Smooth muscle cell (in vitro differentiated cells): ENCODE measurements around the gene PABPN1. TPM values are rescaled to one million over a fixed set of nuclear protein-coding genes. Genes with fewer than 3 reads are reported as not detected.
A peak's percentile ranks its signal among the peaks of the same experiment; 100 is the strongest.
"Not testable (repeated sequence)": the region's sequence is repeated elsewhere in the genome, so short reads cannot be mapped to it uniquely, and the experiment has no call there.

Source experiments
- DNase-seq: peaks from one replicate; lab custom pipeline; 2025; ENCODE audit not compliant: unreplicated experiment; lab: John Stamatoyannopoulos, UW
- H2AFZ ChIP-seq: fragments of 200-600 bp; sonication (generic); 2 replicates; pipeline ENCODE4 v1.6.0; 2016; ENCODE audit warnings: antibody characterized with exemption, low read depth, mild to moderate bottlenecking
- H3F3A ChIP-seq: fragments of 200-600 bp; sonication (generic); 2 replicates; pipeline ENCODE4 v1.6.0; 2017; ENCODE audit warnings: antibody characterized with exemption, low read depth
- H3K27ac ChIP-seq: fragments of 200-600 bp; sonication (generic); 2 replicates; pipeline ENCODE4 v1.5.1; 2016; ENCODE audit warnings: low read depth, mild to moderate bottlenecking
- H3K27me3 ChIP-seq: fragments of 200-600 bp; sonication (generic); 2 replicates; pipeline ENCODE4 v1.6.1; 2016; ENCODE audit warnings: low read depth, mild to moderate bottlenecking
- H3K36me3 ChIP-seq: fragments of 200-600 bp; sonication (generic); 2 replicates; pipeline ENCODE4 v1.5.1; 2016; ENCODE audit warnings: low read depth
- H3K4me1 ChIP-seq: fragments of 200-600 bp; sonication (generic); 2 replicates; pipeline ENCODE4 v1.5.1; 2016; ENCODE audit warnings: low read depth
- H3K4me2 ChIP-seq: fragments of 200-600 bp; sonication (generic); 2 replicates; pipeline ENCODE4 v1.6.0; 2016; ENCODE audit warnings: mild to moderate bottlenecking
- H3K4me3 ChIP-seq: fragments of 200-600 bp; sonication (generic); 2 replicates; pipeline ENCODE4 v1.5.1; 2016; ENCODE audit warnings: mild to moderate bottlenecking
- H3K79me2 ChIP-seq: fragments of 200-600 bp; sonication (generic); 2 replicates; pipeline ENCODE4 v1.6.0; 2016; ENCODE audit warnings: low read depth, mild to moderate bottlenecking
- H3K9ac ChIP-seq: fragments of 200-600 bp; sonication (generic); 2 replicates; pipeline ENCODE4 v1.6.0; 2016; ENCODE audit warnings: low read depth
- H3K9me3 ChIP-seq: fragments of 200-600 bp; sonication (generic); replicated peaks from 2 replicates; pipeline ENCODE4 v1.5.1; 2016; ENCODE audit warnings: low read depth
- H4K20me1 ChIP-seq: fragments of 200-600 bp; sonication (generic); 2 replicates; pipeline ENCODE4 v1.6.0; 2016; ENCODE audit warnings: low read depth
- WGBS: methylation state at CpG from one replicate; pipeline ENCODE4 v1.1.7; 2016; ENCODE audit warnings: low lambda C conversion rate; 5-methylcytosine and 5-hydroxymethylcytosine counted together
- polyA plus RNA-seq: library from polyadenylated mRNA; unstranded; fragments of >200 nt; fragmentation: Nextera tagmentation; extraction: Ambion mirVana; gene quantifications from 2 replicates; pipeline ENCODE4 v1.2.1, GENCODE V29; 2016
- total RNA-seq: library from RNA; depleted of rRNA; stranded (reverse); fragments of >200 nt; gene quantifications from 2 replicates; pipeline ENCODE4 v1.2.3, GENCODE V29; 2014
- TF ChIP-seq, protein P1 (sequence below): fragments of 200-600 bp; sonication (generic); IDR thresholded peaks from 2 replicates; pipeline ENCODE4 v1.5.1; 2017; ENCODE audit warnings: borderline replicate concordance, mild to moderate bottlenecking, antibody characterized with exemption; ENCODE audit not compliant: insufficient read depth, poor library complexity, severe bottlenecking

The PABPN1 gene
- total and polyA plus RNA-seq, 2 experiments from 2014 or later = 48.3 to 139 TPM

DNA sequence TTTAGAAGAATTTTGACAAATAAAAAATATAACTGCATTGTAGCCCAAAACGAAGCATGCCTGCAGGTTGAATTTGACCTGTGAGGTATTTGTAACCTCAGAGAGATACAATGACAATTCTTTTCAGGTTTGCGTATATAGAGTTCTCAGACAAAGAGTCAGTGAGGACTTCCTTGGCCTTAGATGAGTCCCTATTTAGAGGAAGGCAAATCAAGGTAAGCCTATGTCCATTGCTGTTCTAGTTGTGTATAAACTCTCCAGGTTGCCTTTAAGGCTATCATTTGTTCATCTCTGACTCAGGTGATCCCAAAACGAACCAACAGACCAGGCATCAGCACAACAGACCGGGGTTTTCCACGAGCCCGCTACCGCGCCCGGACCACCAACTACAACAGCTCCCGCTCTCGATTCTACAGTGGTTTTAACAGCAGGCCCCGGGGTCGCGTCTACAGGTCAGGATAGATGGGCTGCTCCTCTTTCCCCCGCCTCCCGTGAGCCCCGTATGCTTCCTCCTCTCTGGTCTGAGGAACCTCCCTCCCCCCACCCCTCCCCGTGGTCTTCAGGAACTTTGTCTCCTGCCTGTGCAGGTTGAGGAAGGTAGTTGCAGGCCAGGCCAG is 2.7 kb downstream of the PABPN1 start:
- H3K79me2 ChIP-seq = peaks cover 25% of the 10 kb centered on the region
- peaks cover 50% of the 10 kb centered on the region for H3F3A ChIP-seq
- no peak for DNase-seq
- H4K20me1 ChIP-seq = peaks cover 33% of the 10 kb centered on the region
- 96% methylated on average over 18 of the region's 18 CpGs for WGBS
- no peak overlapping the region for H3K4me2 ChIP-seq
- no peaks in the 10 kb centered on the region for H3K36me3 ChIP-seq
- no peak overlapping the region for H2AFZ ChIP-seq
- peak overlapping the region; percentile 92 for H3K4me3 ChIP-seq
- H3K9ac ChIP-seq = no peak overlapping the region
- H3K27me3 ChIP-seq = no peaks in the 10 kb centered on the region
- H3K4me1 ChIP-seq = peaks cover 19% of the 10 kb centered on the region
- peak overlapping the region; percentile 98 for H3K27ac ChIP-seq
- TF ChIP-seq, protein P1, sequence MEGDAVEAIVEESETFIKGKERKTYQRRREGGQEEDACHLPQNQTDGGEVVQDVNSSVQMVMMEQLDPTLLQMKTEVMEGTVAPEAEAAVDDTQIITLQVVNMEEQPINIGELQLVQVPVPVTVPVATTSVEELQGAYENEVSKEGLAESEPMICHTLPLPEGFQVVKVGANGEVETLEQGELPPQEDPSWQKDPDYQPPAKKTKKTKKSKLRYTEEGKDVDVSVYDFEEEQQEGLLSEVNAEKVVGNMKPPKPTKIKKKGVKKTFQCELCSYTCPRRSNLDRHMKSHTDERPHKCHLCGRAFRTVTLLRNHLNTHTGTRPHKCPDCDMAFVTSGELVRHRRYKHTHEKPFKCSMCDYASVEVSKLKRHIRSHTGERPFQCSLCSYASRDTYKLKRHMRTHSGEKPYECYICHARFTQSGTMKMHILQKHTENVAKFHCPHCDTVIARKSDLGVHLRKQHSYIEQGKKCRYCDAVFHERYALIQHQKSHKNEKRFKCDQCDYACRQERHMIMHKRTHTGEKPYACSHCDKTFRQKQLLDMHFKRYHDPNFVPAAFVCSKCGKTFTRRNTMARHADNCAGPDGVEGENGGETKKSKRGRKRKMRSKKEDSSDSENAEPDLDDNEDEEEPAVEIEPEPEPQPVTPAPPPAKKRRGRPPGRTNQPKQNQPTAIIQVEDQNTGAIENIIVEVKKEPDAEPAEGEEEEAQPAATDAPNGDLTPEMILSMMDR = no peak
- H3K9me3 ChIP-seq = no peaks in the 10 kb centered on the region

DNA sequence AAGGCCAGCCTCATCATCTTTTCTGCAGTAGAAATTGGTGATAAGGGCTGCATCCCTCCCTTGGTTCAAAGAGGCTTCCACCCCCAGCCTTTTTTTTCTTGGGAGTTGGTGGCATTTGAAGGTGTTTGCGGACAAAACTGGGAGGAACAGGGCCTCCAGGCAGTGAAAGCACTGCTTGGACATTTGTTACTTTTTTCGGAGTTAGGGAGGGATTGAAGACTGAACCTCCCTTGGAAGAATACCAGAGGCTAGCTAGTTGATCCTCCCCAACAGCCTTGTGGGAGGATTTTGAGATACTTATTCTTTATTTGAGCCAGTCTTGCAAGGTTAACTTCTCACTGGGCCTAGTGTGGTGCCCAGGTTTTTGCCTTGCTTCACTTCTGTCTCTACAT is 3.2 kb downstream of the PABPN1 start:
- TF ChIP-seq, protein P1 = no peak
- peaks cover 46% of the 10 kb centered on the region for H3F3A ChIP-seq
- H4K20me1 ChIP-seq = peaks cover 33% of the 10 kb centered on the region
- no peak for DNase-seq
- H3K4me2 ChIP-seq = no peak overlapping the region
- no peak overlapping the region for H3K27ac ChIP-seq
- no peaks in the 10 kb centered on the region for H3K36me3 ChIP-seq
- no peaks in the 10 kb centered on the region for H3K9me3 ChIP-seq
- no peak overlapping the region for H2AFZ ChIP-seq
- H3K9ac ChIP-seq = no peak overlapping the region
- no peak overlapping the region for H3K4me3 ChIP-seq
- H3K4me1 ChIP-seq = peaks cover 19% of the 10 kb centered on the region
- no peaks in the 10 kb centered on the region for H3K27me3 ChIP-seq
- H3K79me2 ChIP-seq = peaks cover 25% of the 10 kb centered on the region
- 98% methylated on average over 2 of the region's 2 CpGs for WGBS

DNA sequence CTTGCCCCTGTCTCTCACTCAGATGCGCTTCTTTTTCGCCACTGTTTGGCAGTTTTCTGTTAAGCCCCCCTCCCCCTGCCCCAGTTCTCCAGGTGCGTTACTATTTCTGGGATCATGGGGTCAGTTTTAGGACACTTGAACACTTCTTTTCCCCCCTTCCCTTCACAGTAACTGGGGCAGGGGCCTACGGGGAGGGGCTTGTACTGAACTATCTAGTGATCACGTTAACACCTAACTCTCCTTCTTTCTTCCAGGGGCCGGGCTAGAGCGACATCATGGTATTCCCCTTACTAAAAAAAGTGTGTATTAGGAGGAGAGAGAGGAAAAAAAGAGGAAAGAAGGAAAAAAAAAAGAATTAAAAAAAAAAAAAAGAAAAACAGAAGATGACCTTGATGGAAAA is 3.7 kb downstream of the PABPN1 start:
- Histone ChIP-seq H3K27ac (no peak overlapping the region), H3K27me3 (no peaks in the 10 kb centered on the region), H2AFZ (no peak overlapping the region), H3K9me3 (no peaks in the 10 kb centered on the region), H3K4me2 (no peak overlapping the region), H3K36me3 (no peaks in the 10 kb centered on the region), H3F3A (peaks cover 40% of the 10 kb centered on the region), H3K79me2 (peaks cover 25% of the 10 kb centered on the region), H4K20me1 (peaks cover 33% of the 10 kb centered on the region), H3K4me3 (no peak overlapping the region), H3K4me1 (peaks cover 19% of the 10 kb centered on the region), H3K9ac (no peak overlapping the region)
- WGBS = 95% methylated on average over 7 of the region's 7 CpGs
- DNase-seq = no peak
- TF ChIP-seq, protein P1 = no peak

DNA sequence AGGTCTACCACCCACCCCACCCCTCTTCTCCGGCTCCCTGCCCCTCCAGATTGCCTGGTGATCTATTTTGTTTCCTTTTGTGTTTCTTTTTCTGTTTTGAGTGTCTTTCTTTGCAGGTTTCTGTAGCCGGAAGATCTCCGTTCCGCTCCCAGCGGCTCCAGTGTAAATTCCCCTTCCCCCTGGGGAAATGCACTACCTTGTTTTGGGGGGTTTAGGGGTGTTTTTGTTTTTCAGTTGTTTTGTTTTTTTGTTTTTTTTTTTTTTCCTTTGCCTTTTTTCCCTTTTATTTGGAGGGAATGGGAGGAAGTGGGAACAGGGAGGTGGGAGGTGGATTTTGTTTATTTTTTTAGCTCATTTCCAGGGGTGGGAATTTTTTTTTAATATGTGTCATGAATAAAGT is 4.5 kb downstream of the PABPN1 start:
- not testable (repeated sequence) for H3K4me2 ChIP-seq, H3K9me3 ChIP-seq, H3K4me3 ChIP-seq, H3K27me3 ChIP-seq, DNase-seq, H3K36me3 ChIP-seq, H2AFZ ChIP-seq, H3K9ac ChIP-seq
- peaks cover 33% of the 10 kb centered on the region for H4K20me1 ChIP-seq
- 95% methylated on average over 5 of the region's 5 CpGs for WGBS
- H3F3A ChIP-seq = peaks cover 34% of the 10 kb centered on the region
- peak overlapping the region; percentile 13 for H3K27ac ChIP-seq
- H3K4me1 ChIP-seq = peaks cover 13% of the 10 kb centered on the region
- H3K79me2 ChIP-seq = peaks cover 25% of the 10 kb centered on the region
